Measurements from ENCODE around the gene ITIH4.

DNA sequence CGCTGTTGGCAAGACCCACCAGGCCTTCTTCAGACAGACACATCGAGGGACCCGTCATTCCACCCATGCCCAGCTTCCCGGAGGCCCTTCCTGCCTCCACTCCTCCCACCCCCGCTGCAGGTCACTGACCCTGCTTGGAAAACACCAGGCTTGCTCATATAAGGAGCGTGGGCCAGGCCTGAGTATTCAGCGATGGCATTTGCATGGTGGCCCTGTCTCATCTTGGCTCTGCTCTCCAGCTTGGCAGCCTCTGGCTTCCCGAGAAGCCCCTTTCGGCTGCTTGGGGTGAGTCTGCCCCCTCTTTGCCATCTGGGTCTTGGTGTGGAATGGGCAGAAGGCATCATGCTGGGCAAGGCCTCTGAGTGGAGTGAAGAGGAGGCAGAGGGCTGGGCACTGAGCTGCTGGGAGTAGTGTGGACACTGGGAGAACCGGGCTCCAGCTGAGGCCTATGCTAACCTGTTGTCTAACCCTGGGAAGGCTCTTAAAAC lies 35.8 kb downstream of the ITIH4 start, which contains the start of gene ITIH3:
- TF ChIP-seq EP300 (IDR thresholded peaks at IDR 0.05) (no peak), CTCF (IDR thresholded peaks at IDR 0.05) (no peak)

Data from esophagus muscularis mucosa (tissue), 3 donors.